Left hindlimb (tissue), 1 donor: ENCODE measurements around the gene ZNF521.

Source experiments
- DNase-seq: peaks from one replicate; pipeline ENCODE4 v3.0.0-alpha.2; 2018

ZNF521 gene

GRCh38 chr18:25223899-25224886, 127.8 kb downstream of the ZNF521 start:
- DNase-seq = no peak

GRCh38 chr18:25223211-25223610, 128.8 kb downstream of the ZNF521 start:
- no peak for DNase-seq

GRCh38 chr18:25222648-25223047, 129.3 kb downstream of the ZNF521 start:
- no peak for DNase-seq

- no peak for DNase-seq
Observed at GRCh38 chr18:25210622-25211021, 141.3 kb downstream of the ZNF521 start.

GRCh38 chr18:25192065-25192464, 159.9 kb downstream of the ZNF521 start:
- no peak for DNase-seq

- no peak for DNase-seq
Observed at GRCh38 chr18:25190472-25190871, 161.5 kb downstream of the ZNF521 start.

- no peak for DNase-seq
Observed at GRCh38 chr18:25189391-25190185, 162.4 kb downstream of the ZNF521 start.

- DNase-seq = no peak
Observed at GRCh38 chr18:25187521-25188192, 164.3 kb downstream of the ZNF521 start.

GRCh38 chr18:25186871-25187270, 165.1 kb downstream of the ZNF521 start:
- DNase-seq = no peak

- no peak for DNase-seq
Observed at GRCh38 chr18:25181993-25182392, 170.0 kb downstream of the ZNF521 start.

- no peak for DNase-seq
Observed at GRCh38 chr18:25181581-25181980, 170.4 kb downstream of the ZNF521 start.

- DNase-seq = no peak
Observed at GRCh38 chr18:25180973-25181548, 170.9 kb downstream of the ZNF521 start.

GRCh38 chr18:25177631-25178030, 174.3 kb downstream of the ZNF521 start:
- DNase-seq = no peak

- no peak for DNase-seq
Observed at GRCh38 chr18:25176518-25177042, 175.4 kb downstream of the ZNF521 start.

GRCh38 chr18:25175558-25176517, 176.1 kb downstream of the ZNF521 start:
- DNase-seq = no peak

- DNase-seq = no peak
Observed at GRCh38 chr18:25174324-25174723, 177.6 kb downstream of the ZNF521 start.

GRCh38 chr18:25171334-25171733, 180.6 kb downstream of the ZNF521 start:
- no peak for DNase-seq

GRCh38 chr18:25170402-25170801, 181.6 kb downstream of the ZNF521 start:
- no peak for DNase-seq

- no peak for DNase-seq
Observed at GRCh38 chr18:25169701-25170100, 182.3 kb downstream of the ZNF521 start.

- DNase-seq = no peak
Observed at GRCh38 chr18:25167612-25168410, 184.2 kb downstream of the ZNF521 start.
